GM18505 (cell line): ENCODE results near the gene THEM4.
"Not testable (repeated sequence)": the region's sequence is repeated elsewhere in the genome, so short reads cannot be mapped to it uniquely, and the experiment has no call there.

Source experiments
- ATAC-seq: cut with Tn5 transposase; IDR thresholded peaks from one replicate; pipeline ENCODE4 v1.9.1; 2021; ENCODE audit not compliant: unreplicated experiment
- POLR2A ChIP-seq: IDR thresholded peaks from 4 replicates; pipeline ENCODE4 v1.6.1; 2011; ENCODE audit warnings: borderline replicate concordance; ENCODE audit not compliant: insufficient read depth, insufficient read length; ENCODE audit errors: extremely low read depth

Gene THEM4

DNA sequence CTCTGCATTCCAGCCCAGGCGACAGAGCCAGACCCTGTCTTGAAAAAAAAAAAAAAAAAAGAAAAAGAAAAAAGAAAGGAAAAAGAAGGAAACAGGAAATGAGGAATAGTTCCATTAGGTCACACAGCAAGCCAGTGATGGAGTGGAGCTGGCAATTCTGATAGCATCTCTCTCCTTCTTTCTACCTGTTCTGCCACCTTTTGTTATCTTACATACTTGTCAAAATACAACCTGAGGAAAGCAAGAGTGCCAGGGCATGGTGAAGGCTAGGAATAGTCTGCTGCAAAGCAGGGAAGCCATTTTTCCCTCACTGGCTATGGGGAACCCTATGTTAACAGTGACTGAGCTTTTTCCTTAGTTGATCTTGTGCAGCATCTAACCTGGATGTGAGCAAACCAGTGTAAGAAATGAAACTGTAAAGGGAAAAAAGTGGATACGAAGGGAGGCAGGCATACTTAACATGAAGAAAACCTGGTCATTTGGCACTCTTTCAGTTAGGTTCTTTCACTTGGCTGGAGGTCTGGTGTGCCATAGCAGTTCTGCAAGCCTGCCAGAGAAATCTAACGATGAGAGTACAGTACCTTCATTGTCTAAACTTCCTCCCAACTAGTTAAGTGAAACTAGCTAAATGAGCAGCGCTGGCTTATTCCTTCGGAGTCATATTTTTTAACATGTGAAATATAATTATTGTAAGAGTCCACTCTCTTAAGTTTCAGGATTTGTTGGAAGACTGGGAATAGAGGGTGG, 37.9 kb downstream of the THEM4 start:
- no peak for ATAC-seq
- no peak for TF ChIP-seq POLR2A

DNA sequence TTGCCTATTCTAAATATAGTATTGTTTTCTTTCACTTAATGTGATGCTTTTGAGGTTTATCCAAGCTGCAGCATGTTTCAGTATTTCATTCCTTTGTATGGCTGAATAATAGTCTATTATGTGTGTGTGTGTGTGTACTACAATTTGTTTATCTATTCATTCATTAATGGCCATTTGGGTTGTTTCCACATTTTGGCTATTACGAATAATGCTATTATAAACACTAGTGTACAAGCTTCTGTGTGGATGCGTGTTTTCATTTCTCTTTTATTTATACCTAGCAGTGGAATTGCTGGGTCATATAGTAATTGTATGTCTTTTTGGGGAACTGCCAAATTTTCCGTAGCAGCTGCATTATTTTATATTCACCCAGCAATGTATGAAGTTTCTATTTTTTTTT, 40.8 kb downstream of the THEM4 start:
- TF ChIP-seq POLR2A = no peak
- ATAC-seq = no peak

DNA sequence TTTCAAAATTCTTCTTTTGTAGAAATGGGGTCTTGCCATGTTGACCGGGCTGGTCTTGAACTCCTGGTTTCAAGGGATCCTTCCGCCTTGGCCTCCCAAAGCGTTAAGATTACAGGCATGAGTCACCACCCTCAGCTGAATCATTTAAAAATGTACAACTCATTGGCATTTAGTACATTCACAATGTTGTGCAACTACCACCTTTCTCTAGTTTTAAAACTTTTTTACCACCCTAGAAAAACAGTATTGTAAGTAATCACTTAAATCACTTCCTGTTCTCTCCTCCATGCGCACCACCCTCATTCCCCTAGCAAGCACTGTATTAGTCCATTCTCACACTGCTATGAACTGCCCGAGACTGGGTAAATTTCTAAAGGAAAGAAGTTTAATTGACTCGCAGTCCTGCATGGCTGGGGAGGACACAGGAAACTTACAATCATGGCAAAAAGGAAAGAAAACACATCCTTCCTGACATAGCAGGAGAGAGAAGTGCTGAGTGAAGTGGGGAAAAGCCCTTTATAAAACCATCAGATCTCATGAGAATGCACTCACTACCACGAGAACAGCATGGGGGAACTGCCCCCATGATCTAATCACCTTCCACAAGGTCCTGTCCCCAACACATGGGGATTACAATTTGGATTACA, 41.4 kb downstream of the THEM4 start:
- TF ChIP-seq POLR2A = no peak
- no peak for ATAC-seq

DNA sequence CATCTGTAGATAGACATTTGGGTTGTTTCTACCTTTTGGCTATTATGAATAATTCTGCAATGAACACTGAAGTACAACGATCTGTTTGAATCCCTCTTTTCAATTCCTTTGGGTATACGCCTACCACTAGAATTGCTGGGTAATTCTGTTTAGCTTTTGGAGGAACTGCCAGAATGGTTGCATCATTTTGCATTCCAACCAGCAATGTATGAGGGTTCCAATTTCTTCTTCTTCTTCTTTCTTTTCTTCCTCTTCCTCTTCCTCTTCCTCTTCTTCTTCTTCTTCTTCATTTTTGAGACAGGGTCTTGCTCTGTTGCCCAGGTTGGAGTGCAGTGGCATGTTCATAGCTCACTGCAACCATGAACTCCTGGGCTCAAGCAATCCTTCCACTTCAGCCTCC, 42.0 kb downstream of the THEM4 start:
- no peak for ATAC-seq
- TF ChIP-seq POLR2A = no peak

DNA sequence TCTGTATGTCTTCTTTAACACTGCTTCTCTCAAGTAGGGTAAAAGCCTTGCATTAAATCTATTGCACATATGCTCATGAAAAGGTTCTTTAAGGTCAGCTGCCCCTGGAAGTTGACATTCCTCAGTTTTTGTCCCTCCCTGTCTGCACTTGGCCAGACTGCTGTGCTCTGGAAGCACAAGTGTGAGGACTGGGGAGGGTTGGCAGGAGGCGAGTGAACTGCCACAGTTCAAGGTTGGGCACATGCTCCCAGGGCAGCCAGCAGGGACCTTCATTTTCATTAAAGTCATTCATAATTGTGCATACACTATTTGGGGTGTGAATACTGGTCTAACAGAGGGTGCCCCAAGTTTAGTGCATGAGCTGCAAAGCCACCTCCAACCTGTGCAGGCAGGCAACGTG, 44.9 kb downstream of the THEM4 start:
- TF ChIP-seq POLR2A = no peak
- no peak for ATAC-seq

DNA sequence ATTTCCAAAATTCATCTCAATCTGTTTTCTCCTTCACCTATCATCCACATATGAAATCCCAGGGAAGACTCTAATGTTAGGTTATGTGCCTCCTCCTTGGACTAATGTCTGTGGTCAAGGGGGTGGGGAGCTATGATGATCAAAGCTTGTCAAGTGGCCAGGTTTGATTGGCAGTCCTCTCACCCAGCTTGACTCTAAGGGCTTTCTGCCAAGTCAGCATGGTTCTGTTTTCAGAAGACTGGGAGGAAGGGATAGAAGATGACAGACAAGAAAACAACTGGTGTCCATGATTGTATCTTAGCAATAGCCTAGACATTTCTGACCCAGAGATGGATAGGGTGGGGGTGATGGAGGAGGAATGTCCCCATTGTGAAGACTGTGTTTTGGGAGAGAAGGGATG, 46.7 kb downstream of the THEM4 start:
- ATAC-seq = no peak
- no peak for TF ChIP-seq POLR2A

DNA sequence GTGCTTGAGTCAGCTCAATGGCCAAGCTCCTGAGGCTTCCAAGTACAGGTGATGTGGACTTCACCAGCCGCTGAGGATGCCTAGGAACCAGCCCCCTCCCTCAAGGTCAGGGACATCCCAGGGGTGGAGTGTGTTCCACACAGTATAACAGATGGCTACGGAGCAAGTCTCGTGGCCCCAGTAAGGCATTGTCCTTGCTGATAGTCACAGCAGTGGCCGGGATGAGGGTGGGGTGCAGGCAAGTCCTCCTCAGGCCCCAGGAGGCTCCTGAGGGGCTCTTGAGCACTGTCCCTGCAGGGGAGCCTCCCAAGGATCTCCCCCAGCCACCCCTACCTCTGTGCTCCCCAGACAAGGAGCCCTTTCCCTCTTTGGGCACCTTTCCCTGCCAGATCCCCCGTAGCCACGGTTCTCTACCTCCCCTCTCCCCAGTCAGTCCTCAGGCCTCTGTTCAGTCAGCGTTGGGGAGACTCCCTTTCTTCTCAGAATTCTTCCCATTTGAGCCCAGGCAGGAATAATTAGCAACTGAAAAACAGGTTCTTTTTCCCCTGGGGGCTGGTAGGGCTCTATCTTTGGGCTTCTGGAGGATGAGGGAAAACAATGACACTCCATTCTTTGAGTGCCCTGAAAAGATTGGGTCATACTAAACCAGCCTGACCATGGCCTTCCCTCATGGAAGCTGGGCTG, 48.7 kb downstream of the THEM4 start:
- no peak for TF ChIP-seq POLR2A
- ATAC-seq = no peak

DNA sequence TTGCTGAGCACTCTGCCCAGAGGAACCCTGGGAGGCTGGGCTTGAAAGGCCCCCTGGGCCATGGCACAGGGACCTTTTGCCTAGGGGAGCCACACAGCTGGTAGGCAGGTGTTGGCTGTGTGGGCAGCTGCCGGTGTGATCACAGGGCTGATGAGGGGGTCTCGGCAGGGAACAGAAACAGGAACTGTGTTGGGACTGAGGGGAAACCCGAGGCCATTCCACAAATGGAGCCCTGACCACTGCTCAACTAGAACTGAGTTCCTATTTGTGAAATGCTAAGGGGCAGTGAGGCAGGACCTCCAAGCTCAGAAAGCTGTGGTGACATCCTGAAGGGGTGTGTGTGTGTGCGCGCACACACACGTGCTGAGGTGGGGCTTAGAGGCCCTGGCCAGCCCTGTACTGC, 49.4 kb downstream of the THEM4 start:
- ATAC-seq = no peak
- TF ChIP-seq POLR2A = no peak

DNA sequence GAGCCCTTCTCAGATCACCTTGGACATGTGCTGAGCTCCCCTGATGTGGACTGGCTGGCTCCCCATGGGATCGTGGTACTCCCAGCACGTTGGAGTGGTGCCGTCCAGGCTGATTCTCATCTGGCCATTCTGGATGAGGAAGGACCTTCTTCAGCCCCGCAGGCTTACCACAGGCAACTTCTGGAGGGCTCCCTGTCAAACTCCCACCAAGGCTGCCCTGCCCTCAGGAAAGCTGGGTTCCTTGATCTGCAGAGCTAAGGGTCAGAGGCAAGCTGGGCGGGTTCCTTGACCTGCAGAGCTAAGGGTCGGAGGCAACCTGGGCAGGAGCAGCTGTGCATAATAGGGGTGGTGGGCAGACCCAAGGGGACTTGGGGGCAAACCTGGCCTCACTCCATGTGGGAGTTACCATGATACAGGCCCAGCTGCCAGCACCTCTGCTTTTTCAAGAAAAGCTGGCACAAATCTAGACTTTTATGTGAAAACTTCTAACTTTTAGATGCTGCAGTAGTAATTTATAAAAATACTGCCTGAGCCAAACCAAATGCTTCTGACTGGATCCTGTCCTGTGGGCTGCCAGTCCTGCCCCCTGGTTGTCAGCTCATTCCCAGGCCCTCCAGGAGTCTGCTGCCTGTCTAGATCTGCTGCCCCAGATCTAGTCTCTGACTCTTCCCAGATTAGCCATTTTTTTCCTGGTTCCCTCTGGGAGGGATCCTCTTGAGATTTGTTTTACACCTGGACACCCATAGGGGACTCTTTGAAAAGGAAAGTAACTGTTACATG, 50.2 kb downstream of the THEM4 start:
- TF ChIP-seq POLR2A = no peak
- no peak for ATAC-seq

DNA sequence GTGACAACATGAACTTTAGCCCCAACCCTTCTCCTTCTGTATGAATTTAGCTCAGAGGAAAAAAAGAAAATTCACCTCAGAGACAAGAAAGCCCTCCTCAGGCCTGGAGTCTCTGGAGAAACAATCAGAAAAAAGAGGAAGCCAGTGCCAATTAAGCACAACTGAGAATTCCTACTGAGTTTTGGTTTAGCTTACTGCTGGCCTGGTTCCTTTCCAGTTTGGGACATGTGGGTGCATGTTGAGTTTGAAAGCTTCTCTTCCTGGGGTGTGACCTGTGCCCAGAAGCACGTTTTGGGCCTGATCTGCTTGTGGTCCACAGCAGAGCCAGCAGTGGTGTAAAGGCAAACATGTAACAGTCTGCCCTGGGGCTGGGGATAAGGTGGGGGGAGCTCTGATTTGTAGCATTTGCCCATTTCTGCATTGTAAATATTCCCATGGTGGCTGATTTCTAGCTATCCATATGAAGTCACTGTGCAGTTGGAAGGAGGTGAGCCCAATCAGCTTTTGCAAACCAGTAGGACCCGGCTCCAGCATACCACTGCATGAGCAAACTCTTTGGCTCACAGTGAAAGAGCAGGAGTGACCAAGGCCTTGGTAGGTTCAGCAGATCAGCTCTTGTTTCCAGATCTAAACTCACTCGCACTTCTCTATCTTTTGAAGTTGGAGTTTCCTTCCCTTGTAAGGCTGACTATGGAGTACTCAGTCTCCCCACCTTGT, 51.1 kb downstream of the THEM4 start:
- TF ChIP-seq POLR2A = no peak
- ATAC-seq = no peak

DNA sequence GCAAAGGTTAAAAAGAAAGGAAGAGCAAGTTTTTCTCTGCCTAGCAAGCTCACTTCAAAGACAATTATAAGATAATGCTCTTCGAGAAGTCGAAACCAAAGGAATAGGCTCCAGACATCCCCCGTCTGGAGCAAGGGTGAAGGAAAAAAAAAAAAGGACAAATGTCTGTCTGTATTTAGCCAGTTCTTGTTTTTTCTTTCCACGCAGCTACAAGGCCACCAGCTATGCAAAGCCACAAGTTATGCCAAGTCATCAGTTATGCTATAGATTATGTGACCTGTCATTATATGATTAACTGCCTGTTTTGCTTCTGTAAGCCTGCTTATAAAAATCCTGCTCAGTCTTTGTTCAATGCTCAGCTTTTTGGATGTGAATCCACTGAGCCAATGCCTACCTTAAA, 53.4 kb downstream of the THEM4 start:
- ATAC-seq = no peak
- TF ChIP-seq POLR2A = no peak

DNA sequence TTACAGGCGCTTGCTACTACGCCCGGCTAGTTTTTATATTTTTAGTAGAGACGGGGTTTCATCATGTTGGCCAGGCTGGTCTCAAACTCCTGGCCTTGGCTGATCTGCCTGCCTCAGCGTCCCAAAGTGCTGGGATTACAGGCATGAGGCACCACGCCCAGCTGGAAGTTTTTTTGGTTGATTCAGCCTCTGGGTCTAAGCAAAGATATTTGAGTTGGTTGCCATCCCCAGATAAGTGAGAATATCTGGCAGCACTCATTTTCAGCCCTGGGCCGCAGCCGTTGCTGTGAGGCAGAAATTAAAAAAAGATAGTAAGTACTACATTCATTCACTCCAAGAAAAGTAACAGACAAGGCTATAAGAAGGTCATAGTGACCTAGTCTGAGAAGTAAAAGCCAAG, 53.8 kb downstream of the THEM4 start:
- ATAC-seq = not testable (repeated sequence)

DNA sequence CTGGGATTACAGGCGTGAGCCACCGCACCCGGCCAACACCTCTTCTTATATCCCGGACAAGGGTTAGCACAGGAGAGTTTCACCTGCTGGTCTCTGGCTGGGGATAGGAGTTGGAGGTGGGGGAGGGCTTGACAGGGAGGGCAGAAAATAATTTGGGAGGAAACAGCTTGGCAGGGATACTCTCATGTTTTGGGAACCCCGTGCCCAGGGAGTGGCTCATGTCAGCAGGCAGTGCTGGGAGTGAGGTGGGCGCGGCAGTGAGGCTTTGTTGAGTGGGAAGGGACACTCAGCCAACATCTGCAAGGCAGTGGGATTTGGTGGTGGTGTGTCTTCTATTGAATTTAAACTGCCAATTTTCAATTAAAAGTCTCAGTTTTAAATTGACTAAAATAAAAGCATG, 54.7 kb downstream of the THEM4 start:
- no peak for TF ChIP-seq POLR2A
- no peak for ATAC-seq
